HG02970 (cell line): ENCODE results near the gene DYNLT2B.
"Not testable (repeated sequence)": the region's sequence is repeated elsewhere in the genome, so short reads cannot be mapped to it uniquely, and the experiment has no call there.

ENCODE experiments used
- ATAC-seq: cut with Tn5 transposase; IDR thresholded peaks from one replicate; pipeline ENCODE4 v1.9.1; 2021; ENCODE audit warnings: mild to moderate bottlenecking, moderate library complexity, moderate number of reproducible peaks; ENCODE audit not compliant: unreplicated experiment, low FRiP score

The DYNLT2B gene

GRCh38 chr3:196327405-196327804 lies 9.4 kb upstream of the DYNLT2B start:
- ATAC-seq = no peak

- no peak for ATAC-seq
Observed at GRCh38 chr3:196326936-196327335, 8.9 kb upstream of the DYNLT2B start.

DNA sequence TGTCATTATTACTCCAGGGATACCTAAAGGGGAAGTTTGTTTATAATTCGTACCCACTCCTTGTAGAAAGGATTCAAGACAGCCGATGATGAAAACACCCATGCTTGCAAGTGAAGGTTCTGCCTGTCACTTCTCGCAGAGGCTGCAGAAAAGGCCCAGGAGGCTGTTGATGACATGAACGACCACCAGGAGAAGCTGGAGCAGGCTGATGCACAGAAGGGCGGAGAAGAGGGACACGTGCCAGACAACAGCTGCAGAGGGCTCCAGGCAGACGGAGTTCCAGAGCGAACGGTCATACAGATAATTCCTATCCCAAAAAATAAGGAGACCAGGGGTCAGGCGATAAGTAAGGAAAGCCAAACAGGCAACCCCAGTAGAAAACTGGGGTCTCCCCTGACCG lies 5.7 kb upstream of the DYNLT2B start:
- ATAC-seq = no peak

- ATAC-seq = no peak
Observed at GRCh38 chr3:196323016-196323415, 5.0 kb upstream of the DYNLT2B start.

DNA sequence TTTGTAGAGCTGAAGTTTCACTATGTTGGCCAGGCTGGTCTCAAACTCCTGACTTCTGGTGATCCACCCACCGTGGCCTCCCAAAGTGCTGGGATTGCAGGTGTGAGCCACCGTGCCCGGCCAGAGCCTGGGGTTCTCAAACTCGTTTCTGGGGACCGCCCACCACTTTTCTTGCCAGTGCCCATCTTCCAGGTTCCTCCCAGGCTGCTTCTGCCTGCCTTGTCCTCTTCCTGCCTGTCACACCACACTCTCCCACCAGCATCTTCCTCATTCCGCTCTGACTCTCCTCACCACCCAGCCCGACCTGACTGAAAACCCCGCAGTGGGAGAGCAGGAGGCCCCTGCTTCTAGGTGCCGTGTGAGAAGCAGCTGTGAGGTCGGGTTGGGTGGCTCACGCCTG lies 3.1 kb upstream of the DYNLT2B start:
- no peak for ATAC-seq

- ATAC-seq = no peak
Observed at GRCh38 chr3:196320137-196320536, 2.1 kb upstream of the DYNLT2B start.

DNA sequence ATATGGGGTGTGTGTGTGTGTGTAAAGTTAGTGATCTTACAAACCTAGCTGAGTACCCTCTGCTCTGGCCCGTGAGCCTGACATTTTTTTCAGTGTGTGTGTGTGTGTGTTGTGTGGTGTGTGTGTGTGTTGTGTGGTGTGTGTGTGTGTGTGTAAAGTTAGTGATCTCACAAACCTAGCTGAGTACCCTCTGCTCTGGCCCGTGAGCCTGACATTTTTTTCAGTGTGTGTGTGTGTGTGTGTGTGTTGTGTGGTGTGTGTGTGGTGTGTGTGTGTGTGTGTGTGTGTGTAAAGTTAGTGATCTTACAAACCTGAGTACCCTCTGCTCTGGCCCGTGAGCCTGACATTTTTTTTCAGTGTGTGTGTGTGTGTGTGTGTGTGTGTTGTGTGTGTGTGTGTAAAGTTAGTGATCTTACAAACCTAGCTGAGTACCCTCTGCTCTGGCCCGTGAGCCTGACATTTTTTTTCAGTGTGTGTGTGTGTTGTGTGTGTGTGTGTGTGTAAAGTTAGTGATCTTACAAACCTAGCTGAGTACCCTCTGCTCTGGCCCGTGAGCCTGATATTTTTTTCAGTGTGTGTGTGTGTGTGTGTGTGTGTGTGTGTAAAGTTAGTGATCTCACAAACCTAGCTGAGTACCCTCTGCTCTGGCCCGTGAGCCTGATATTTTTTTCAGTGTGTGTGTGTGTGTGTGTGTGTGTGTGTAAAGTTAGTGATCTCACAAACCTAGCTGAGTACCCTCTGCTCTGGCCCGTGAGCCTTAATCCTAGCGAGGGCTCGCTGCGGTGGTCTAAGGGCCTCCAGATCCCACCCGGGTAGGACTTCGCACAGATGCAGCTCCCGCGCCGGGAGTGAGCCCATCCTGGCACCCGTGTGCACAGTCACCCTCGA lies 997 bp downstream of the DYNLT2B start:
- not testable (repeated sequence) for ATAC-seq

- ATAC-seq = no peak
Observed at GRCh38 chr3:196315821-196316220, 2.2 kb downstream of the DYNLT2B start.

DNA sequence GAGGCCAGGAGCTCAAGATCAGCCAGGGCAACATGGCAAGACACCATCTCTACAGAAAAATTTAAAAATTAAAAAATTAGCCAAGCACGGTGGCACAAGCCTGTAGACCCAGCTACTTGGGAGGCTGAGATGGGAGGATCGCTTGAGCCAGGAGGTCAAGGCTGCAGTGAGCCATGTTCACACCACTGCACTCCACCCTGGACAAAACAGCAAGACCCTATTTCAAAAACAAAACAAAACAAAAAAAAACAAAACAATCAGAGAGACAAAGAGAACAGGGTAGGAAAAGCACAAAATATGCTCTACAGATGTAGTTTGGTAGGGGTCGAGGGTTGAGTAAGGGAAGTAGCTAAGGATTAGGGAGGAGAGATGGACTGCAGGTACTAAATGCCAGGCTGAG lies 3.4 kb downstream of the DYNLT2B start:
- ATAC-seq = no peak

- ATAC-seq = not testable (repeated sequence)
Observed at GRCh38 chr3:196314086-196314485, 4.0 kb downstream of the DYNLT2B start.

DNA sequence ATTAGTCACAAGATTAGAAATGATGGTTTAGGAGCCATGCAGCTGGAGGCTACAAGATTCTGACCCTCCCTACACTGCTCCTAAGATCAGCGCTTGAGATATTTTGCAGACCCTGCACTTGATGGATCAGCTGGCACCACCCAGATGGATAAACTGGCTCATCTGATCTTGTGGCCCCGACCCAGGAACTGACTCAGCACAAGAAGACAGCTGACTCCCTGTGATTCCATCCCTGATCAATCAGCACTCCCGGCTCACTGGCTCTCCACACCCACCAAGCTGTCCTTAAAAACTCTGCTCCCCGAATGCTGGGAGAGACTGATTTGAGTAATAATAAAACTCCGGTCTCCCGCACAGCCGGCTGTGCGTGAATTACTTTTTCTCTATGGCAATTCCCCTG lies 15.1 kb downstream of the DYNLT2B start:
- ATAC-seq = not testable (repeated sequence)

DNA sequence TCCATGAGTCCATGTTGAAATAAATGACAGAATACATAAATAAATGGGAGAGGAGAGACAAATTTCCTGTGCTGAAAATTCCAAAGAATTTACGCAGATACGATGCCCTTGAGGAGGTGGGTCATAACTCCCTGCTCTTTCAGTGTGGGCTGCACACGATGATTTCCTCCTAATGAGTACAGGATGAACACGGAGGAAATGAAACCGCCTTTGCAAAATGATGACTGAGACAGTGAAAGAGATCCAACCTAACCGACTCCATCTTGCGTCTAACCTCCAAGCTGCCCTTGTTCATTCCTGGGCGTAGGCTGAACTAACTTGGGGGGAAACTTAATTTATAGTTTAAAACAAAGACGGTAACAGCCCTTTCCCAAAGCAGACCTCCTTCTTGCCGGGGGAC lies 15.5 kb downstream of the DYNLT2B start:
- ATAC-seq = not testable (repeated sequence)

DNA sequence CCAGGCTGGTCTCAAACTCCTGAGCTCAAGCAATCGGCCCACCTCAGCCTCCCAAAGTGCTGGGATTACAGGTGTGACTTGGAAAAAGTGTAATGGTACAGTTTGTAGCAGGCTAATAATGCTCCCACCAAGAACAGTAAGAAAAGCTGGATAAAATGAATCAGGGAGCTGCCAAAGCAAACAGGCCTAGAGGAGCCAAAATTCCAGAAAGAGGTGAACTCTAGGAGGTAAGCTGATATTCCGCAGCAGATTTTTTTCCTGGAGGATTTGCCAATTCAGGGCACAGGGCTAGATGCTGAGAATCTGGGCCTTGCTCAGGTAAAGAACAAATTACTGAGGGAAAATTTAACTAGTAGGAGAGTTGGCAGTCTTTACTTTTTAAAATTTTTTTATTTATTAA lies 19.5 kb downstream of the DYNLT2B start:
- no peak for ATAC-seq

DNA sequence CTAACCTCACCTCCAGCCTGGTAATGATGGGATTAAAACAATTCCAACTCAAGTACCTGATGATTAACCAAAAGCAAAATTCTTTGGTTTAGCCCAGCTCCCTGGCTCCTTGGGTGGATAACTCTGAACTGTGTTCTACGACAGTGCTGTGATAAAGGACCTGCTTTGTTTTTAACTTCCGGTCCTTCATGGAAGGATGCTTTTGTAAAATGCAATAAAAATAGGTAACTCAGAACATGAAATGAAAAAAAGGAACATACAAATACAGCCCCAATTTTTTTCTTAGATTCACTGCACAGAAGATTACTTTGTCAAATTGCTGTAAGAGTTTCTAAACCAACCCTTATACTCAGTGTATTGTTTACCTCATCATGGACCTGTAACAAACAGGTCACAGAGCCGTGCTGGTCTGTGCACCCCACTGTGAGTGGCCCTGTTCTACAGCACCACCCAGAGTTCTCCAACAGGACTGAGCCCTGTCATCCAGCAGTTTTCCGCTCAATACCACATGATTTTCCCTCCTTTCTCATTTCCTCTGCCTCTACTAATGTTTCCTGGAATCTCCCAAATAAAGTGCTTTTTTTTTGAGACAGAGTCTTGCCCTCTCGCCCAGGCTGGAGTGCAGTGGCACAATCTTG lies 25.6 kb downstream of the DYNLT2B start:
- ATAC-seq = no peak

DNA sequence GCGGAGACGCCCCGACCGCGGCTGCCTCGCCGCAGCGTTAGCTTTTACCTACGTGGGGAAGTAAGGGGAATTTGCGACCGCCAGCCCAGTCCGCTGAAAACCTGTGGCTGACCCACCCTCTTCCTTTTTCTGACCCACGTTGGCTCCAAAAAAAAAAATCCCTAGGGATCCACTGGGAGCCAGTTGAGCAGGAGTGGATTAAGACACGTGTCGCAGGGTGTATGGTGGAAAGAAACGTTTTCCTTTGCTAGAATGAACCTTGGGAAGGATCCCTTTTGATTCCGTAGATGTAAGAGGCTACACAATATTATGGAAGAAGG lies 29.9 kb downstream of the DYNLT2B start:
- ATAC-seq = no peak

DNA sequence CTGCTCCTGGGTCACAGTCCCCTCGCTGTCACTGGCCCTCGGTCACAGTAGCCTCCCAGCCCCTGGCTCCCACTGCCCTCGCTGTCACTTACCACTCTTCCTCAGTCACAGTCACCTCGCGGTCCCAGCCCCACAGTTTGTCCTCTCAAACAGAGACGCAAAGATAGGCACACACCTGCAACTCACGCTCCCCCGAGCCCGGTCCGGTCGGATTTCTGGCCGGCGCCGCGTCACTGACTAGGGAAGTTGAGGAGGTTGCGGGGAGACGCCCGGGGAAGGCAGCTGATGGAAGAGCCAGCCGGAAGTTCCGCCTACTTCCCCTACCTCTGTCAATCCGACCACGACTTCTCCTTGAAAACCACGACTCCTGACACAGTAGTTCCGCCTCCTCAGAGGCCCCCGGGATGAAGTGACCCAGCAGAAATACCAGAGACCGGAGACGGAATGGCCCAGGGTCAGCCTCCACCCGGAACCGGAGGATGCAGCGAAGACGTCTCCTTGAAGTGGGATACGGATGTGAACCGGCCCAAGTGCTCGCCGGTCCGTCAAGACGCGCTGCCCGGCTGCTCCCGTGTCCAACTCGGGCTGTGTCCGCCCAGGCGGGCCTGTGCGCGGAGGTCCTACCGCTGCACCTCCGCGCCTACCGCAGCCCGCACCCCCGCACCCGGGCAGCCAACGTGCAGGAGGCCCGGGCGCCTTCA lies 30.4 kb downstream of the DYNLT2B start, which contains the start of gene PCYT1A:
TSS of gene PCYT1A (minus strand) at position 287 of the 701 bp plus-strand sequence. CDS start 17,195 bp downstream, outside the sequence.
- peak; percentile 70 for ATAC-seq

GRCh38 chr3:196287090-196287439 lies 31.0 kb downstream of the DYNLT2B start:
- no peak for ATAC-seq

- no peak for ATAC-seq
Observed at GRCh38 chr3:196284396-196284795, 33.6 kb downstream of the DYNLT2B start.

GRCh38 chr3:196281962-196282361 lies 36.1 kb downstream of the DYNLT2B start:
- ATAC-seq = no peak

- ATAC-seq = no peak
Observed at GRCh38 chr3:196280689-196281440, 37.2 kb downstream of the DYNLT2B start.

DNA sequence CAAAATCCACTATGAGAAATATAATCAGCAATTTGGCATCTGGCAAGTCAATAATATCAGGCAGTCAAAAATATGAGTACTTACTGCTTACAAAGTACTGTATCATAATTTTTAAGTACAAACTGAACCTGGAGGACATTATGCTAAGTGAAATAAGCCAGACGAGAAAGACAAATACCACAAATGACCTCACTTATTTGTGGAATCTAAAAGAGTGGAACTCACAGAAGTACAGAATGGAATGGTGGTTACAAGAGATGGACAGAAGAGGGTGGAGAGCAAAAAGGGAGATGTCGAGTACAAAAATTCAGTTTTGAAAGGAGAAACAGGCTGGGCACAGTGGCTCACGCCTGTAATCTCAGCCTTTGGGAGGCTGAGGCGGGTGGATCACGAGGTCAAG lies 42.9 kb downstream of the DYNLT2B start:
- no peak for ATAC-seq
